Measurements from ENCODE around the gene SLC25A11.
"Not testable (repeated sequence)": the region's sequence is repeated elsewhere in the genome, so short reads cannot be mapped to it uniquely, and the experiment has no call there.

Gene SLC25A11

GRCh38 chr17:4944163-4944553 lies 4.3 kb upstream of the SLC25A11 start:
- no peak for DNase-seq

GRCh38 chr17:4942760-4943508 lies 3.1 kb upstream of the SLC25A11 start:
- DNase-seq: no peak

- no peak for DNase-seq
These were observed 1.4 kb upstream of the SLC25A11 start for GRCh38 chr17:4941319-4941610.

GRCh38 chr17:4940555-4941318 lies 891 bp upstream of the SLC25A11 start:
- no peak for DNase-seq

GRCh38 chr17:4939546-4939795 lies 375 bp downstream of the SLC25A11 start:
- DNase-seq: no peak

- no peak for DNase-seq
These were observed 929 bp downstream of the SLC25A11 start for GRCh38 chr17:4938688-4939545.

GRCh38 chr17:4938069-4938491 lies 1.8 kb downstream of the SLC25A11 start:
- DNase-seq: no peak

- DNase-seq: no peak
These were observed 2.3 kb downstream of the SLC25A11 start for GRCh38 chr17:4937553-4937952.

GRCh38 chr17:4936436-4936835 lies 3.4 kb downstream of the SLC25A11 start:
- no peak for DNase-seq

- no peak for DNase-seq
These were observed 4.2 kb downstream of the SLC25A11 start for GRCh38 chr17:4935650-4936049.

- DNase-seq: peak; percentile 39
These were observed 5.5 kb downstream of the SLC25A11 start for GRCh38 chr17:4934173-4934979.

GRCh38 chr17:4933646-4934045 lies 6.2 kb downstream of the SLC25A11 start:
- DNase-seq: no peak

GRCh38 chr17:4932756-4933155 lies 7.1 kb downstream of the SLC25A11 start:
- DNase-seq: no peak

GRCh38 chr17:4931963-4932362 lies 7.9 kb downstream of the SLC25A11 start, which contains the start of gene GP1BA:
TSS of gene GP1BA (plus strand) at chr17:4932277. CDS start at chr17:4932605, 328 bp downstream.
- DNase-seq: no peak

GRCh38 chr17:4928881-4929280 lies 11.0 kb downstream of the SLC25A11 start:
- no peak for DNase-seq

GRCh38 chr17:4926577-4927335 lies 13.1 kb downstream of the SLC25A11 start:
- not testable (repeated sequence) for DNase-seq

GRCh38 chr17:4921320-4921719 lies 18.5 kb downstream of the SLC25A11 start:
- DNase-seq: no peak

GRCh38 chr17:4920351-4921048 lies 19.3 kb downstream of the SLC25A11 start:
- no peak for DNase-seq

- no peak for DNase-seq
These were observed 20.3 kb downstream of the SLC25A11 start for GRCh38 chr17:4919511-4920047.

GRCh38 chr17:4914551-4914950 lies 25.3 kb downstream of the SLC25A11 start:
- DNase-seq: not testable (repeated sequence)

GRCh38 chr17:4913994-4914393 lies 25.9 kb downstream of the SLC25A11 start:
- DNase-seq: no peak

All from SHP77 treated with DMSO at 0.1 percent for 48 hours (cell line).